ENCODE data around the gene BABAM2. TPM values are rescaled to one million over a fixed set of nuclear protein-coding genes. Genes with fewer than 3 reads are reported as not detected.
"Not testable (repeated sequence)": the region's sequence is repeated elsewhere in the genome, so short reads cannot be mapped to it uniquely, and the experiment has no call there.

BABAM2 gene
- 24.7 TPM for polyA plus RNA-seq (2013, experiment 1 of 2; ENCODE audit: insufficient read length)
- polyA plus RNA-seq (2013, experiment 2 of 2; ENCODE audit: insufficient read length), result 29.1 TPM

GRCh38 chr2:27890146-27890923 is at the start of gene BABAM2, which contains the start of gene RBKS:
TSS of gene BABAM2 (plus strand) at chr2:27890729. CDS start at chr2:27894557, 3,828 bp downstream.
TSS of gene RBKS (minus strand) at chr2:27890387. CDS start at chr2:27890345, 42 bp downstream.
- DNase-seq, result peak; percentile 87

DNA sequence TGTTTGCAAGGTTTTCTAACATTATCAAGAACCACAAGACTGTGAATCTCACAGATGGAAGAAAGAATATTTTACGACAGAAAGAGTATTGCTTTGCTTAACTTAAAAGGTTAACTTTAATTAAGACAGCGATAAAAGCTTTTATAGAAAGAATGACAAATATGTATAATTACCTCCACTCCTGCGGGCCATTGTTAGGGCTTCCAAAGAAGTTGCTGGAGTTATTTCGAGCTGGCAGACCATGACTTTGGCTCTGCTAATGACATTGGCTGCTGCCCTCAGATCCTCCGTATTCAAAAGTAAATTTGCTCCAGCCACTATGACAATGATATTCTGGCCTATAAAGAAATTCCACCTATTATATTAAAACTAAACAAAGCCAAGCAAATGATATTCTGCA is 47.6 kb upstream of the BABAM2 start:
- DNase-seq, result no peak

DNA sequence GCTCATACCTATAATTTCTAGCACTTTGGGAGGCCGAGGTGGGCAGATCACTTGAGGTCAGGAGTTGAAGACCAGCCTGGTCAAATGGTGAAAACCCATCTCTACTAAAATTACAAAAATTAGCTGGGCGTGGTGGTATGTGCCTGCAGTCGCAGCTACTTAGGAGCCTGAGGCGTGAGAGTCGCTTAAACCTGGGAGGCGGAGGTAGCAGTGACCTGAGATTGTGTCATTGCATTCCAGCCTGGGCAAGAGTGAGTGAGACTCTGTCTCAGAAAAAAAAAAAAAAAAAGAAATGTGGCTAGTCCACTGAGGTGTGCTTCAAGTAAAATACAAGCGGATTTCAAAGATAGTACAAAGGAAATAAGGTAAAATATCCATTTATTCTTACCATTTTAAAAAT is 46.5 kb upstream of the BABAM2 start:
- DNase-seq, result no peak

- DNase-seq, result no peak
Observed at GRCh38 chr2:27844821-27845255, 45.7 kb upstream of the BABAM2 start.

GRCh38 chr2:27847333-27847732 is 43.2 kb upstream of the BABAM2 start:
- no peak for DNase-seq

DNA sequence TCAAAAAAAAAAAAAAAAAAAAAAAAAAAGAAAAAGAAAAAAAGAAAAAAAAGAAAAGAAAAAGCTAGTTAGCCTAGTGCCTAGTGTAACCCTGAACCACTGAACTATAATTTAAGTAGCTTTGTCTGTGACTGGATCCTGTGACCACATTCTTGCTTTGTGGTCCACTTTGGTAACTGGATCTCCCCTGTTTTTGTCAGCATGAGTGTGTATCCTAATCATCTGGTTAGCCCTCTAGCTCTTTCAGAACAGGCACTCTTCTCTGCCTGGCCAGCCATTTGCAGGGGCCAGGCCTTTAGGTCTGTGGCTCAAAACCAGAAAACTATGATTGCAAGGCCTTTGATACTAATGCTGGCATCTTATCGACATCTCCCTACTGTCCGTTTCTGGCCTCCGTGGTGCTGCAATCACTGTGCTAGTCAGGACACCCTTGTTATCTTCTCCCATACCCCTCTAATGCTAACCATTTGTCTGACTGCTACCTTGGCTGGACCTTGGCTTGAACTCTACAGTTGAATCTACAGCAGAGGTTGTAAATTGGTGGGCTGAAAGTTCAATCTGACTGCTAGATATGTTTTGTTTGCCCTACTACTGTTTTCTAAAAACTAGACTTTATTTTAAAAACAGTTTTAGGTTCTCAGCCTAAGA is 40.8 kb upstream of the BABAM2 start:
- DNase-seq, result no peak

- DNase-seq, result no peak
Observed at GRCh38 chr2:27852691-27853090, 37.8 kb upstream of the BABAM2 start.

DNA sequence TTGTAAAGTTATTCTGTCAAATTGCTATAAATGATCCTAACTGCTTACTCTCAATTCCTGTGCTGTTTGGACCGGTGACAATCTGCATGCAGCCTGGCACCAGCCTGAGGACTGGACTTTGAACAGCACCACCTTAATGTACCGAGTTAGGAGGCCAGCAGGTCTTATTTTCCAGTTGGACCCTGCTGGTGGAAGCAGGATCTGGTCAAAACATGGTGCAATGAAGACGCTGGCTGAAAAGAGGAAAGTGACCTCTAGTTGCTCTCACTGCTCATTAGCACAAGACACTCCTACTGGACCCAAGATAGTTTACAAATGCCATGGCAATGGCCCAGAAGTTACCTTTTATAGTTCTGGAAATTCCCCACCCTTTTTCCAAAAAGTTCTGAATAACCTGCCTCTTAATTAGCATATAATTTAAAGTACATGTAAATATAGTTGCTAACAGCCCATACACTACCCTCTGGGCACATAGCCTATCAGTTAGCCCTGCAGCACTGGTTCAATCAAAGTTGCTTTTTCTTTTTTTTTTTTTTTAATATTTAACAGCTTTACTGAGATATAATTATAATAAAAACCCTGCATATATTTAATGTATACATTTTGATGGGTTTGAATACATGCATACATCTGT is 36.2 kb upstream of the BABAM2 start:
- no peak for DNase-seq

GRCh38 chr2:27855476-27855875 is 35.1 kb upstream of the BABAM2 start:
- DNase-seq, result peak; percentile 84

DNA sequence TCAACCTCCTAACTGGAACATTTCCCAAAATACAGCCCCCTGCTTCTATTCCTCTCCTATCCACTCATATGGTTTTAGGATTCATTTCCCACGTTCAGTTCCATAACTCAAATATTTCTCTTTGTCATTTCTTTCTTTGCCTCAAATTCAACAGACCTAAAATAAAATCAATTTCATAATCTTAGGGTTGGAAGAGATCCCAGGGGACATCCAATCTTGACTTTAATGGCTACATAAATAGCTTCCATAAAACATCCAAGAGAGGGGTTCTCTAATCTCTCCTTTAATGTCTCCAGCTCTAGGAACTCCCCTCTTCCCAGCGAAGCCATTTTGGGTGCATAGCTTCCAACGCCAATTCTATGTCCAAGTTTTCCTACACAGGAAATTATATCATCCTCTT is 34.1 kb upstream of the BABAM2 start:
- no peak for DNase-seq

DNA sequence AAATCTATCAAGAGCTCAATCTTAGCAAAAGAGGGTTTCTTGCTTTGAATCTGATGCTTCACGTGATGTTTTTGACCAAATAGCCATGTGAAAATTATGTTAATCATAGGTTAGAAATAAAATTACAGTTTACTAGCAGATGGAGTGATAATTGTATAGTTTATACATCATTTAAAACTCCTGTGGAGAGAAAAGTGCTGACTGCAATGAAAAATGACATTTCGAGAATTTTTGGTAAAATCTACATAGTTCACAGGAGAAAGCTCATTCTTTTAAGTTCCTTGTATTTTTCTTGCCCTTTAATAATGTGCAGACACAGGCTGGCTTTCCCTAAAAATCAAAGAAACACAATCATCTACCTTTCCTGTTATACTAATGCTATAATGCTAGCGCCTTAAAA is 33.6 kb upstream of the BABAM2 start:
- no peak for DNase-seq

GRCh38 chr2:27857417-27858172 is 32.9 kb upstream of the BABAM2 start:
- DNase-seq, result peak; percentile 28

GRCh38 chr2:27860111-27860510 is 30.4 kb upstream of the BABAM2 start:
- peak; percentile 73 for DNase-seq

DNA sequence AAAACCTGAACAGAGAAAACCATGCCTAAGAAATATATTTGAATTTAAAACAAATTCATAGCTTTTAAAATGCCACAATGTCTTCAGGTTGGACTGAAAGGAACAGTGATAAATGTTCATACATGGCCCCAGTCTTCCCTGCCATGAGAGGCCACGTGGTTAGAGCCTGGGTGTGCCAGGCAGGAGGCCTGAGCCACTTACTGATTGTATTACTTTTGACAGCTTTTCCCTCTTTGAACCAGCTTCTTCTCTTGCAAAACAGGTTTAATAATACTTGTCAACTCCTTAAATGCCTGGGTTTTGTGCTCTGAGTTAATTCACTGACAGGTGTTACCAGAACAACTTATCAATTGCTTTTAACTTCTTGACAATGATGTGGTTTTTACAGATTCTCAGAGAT is 27.4 kb upstream of the BABAM2 start:
- DNase-seq, result no peak

- DNase-seq, result not testable (repeated sequence)
Observed at GRCh38 chr2:27863955-27864354, 26.6 kb upstream of the BABAM2 start.

- DNase-seq, result peak; percentile 32
Observed at GRCh38 chr2:27866237-27866636, 24.3 kb upstream of the BABAM2 start.

- DNase-seq, result no peak
Observed at GRCh38 chr2:27869763-27870162, 20.8 kb upstream of the BABAM2 start.

DNA sequence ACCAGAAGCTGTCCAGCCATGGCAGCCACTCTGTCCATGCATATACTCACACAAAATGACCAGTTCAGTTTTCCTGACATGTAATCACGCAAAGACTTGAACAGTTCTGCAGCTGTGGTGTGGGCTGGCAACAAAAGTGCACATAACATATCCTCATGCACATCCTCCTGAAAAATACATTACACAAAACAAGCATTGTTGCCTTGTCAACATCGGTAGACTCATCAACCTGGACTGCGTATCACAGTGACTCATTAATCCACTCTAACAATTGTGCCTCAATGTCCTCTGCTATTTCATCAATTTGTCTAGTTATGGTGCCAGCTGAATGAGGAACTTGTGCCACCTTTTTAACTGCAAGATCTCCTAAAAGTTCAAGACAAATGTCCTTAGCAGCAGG is 19.8 kb upstream of the BABAM2 start:
- no peak for DNase-seq

GRCh38 chr2:27871802-27872201 is 18.7 kb upstream of the BABAM2 start:
- no peak for DNase-seq

- no peak for DNase-seq
Observed at GRCh38 chr2:27873091-27873490, 17.4 kb upstream of the BABAM2 start.

- DNase-seq, result no peak
Observed at GRCh38 chr2:27875089-27875881, 15.2 kb upstream of the BABAM2 start.

DNA sequence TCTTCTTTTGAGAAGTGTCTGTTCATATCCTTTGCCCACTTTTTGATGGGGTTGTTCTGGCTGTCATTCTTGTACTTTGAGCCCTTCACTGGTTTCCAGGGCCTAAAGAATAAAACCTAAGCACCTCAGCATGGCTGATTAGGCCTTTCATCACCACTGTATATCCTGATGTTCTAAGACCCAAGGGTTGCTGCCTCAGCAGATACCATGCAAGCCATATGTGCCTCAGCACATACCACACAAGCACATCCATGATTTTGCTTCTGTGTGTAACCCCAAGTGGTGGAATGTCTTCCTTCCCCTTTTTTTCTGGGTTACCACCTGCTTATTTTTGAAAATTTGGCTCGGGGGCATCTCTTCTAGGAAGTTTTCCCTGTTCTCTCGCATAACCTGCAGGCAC is 11.7 kb upstream of the BABAM2 start:
- no peak for DNase-seq
